Mesenchymal stem cell (in vitro differentiated cells and primary cell): ENCODE measurements around the gene AADAC.

Experiments used
- DNase-seq: peaks from one replicate; pipeline ENCODE4 v3.0.0-alpha.2; 2013
- H2AFZ ChIP-seq: one replicate; pipeline ENCODE4 v1.6.1; 2013; ENCODE audit warnings: low read depth, mild to moderate bottlenecking, control low read depth, inconsistent platforms, low read length, moderate library complexity
- H2AK5ac ChIP-seq: 2 replicates; pipeline ENCODE4 v1.6.1; 2013; ENCODE audit warnings: low read length, moderate library complexity, mild to moderate bottlenecking, inconsistent platforms; ENCODE audit not compliant: severe bottlenecking
- H2BK120ac ChIP-seq: one replicate; pipeline ENCODE4 v1.6.1; 2013; ENCODE audit warnings: low read depth, mild to moderate bottlenecking, inconsistent platforms, low read length, moderate library complexity
- H2BK12ac ChIP-seq, 2 experiments: one replicate each; pipeline ENCODE4 v1.6.1; 2013; ENCODE audit warnings: inconsistent platforms in 2 of 2, low read length in 2 of 2, mild to moderate bottlenecking in 2 of 2, moderate library complexity in 2 of 2, control low read depth in 1 of 2
- H2BK15ac ChIP-seq: one replicate; pipeline ENCODE4 v1.6.1; 2013; ENCODE audit warnings: mild to moderate bottlenecking, low read depth, inconsistent platforms; ENCODE audit not compliant: poor library complexity, severe bottlenecking
- H2BK5ac ChIP-seq: 2 replicates; pipeline ENCODE4 v1.6.1; 2013; ENCODE audit warnings: low read depth, mild to moderate bottlenecking, low read length, control low read depth, inconsistent platforms; ENCODE audit not compliant: poor library complexity, severe bottlenecking
- H3K14ac ChIP-seq, 2 experiments: one replicate each; pipeline ENCODE4 v1.6.1; 2013; ENCODE audit warnings: inconsistent platforms in 2 of 2, low read length in 2 of 2, control low read depth in 1 of 2, mild to moderate bottlenecking in 1 of 2, moderate library complexity in 1 of 2
- H3K18ac ChIP-seq, 2 experiments: one replicate each; pipeline ENCODE4 v1.6.1; 2013; ENCODE audit warnings: inconsistent platforms in 2 of 2, low read length in 2 of 2, control low read depth in 1 of 2, low read depth in 1 of 2, mild to moderate bottlenecking in 1 of 2
- H3K23ac ChIP-seq, 2 experiments: one replicate each; pipeline ENCODE4 v1.6.1; 2013; ENCODE audit warnings: inconsistent platforms in 2 of 2, low read length in 2 of 2, mild to moderate bottlenecking in 2 of 2, moderate library complexity in 2 of 2, control low read depth in 1 of 2
- H3K27ac ChIP-seq: 2 replicates; pipeline ENCODE4 v1.5.1; 2013; ENCODE audit warnings: mild to moderate bottlenecking, moderate library complexity, low read length, control low read depth, inconsistent platforms; ENCODE audit not compliant: poor library complexity, severe bottlenecking
- H3K27me3 ChIP-seq, 2 experiments: 2 replicates each; pipeline versions ENCODE4 v1.6.1 to v1.7.0; 2013; ENCODE audit warnings: low read length in 2 of 2, mild to moderate bottlenecking in 2 of 2, moderate library complexity in 2 of 2, control low read depth in 1 of 2, inconsistent platforms in 1 of 2; ENCODE audit not compliant: control insufficient read depth in 1 of 2, insufficient read depth in 1 of 2
- H3K36me3 ChIP-seq, 2 experiments: 2 replicates each; pipeline versions ENCODE4 v1.6.1 to v1.7.0; 2013; ENCODE audit warnings: low read length in 2 of 2, control low read depth in 1 of 2, inconsistent platforms in 1 of 2, low read depth in 1 of 2, mild to moderate bottlenecking in 1 of 2; ENCODE audit not compliant: insufficient read depth in 2 of 2, control insufficient read depth in 1 of 2
- H3K4ac ChIP-seq, 2 experiments: one replicate each; pipeline ENCODE4 v1.6.1; 2013; ENCODE audit warnings: inconsistent platforms in 2 of 2, low read length in 2 of 2, mild to moderate bottlenecking in 2 of 2, moderate library complexity in 2 of 2, control low read depth in 1 of 2, low read depth in 1 of 2
- H3K4me1 ChIP-seq: 2 replicates; pipeline ENCODE4 v1.6.1; 2013; ENCODE audit warnings: low read depth, low read length, control low read depth; ENCODE audit not compliant: control insufficient read depth, insufficient read depth
- H3K4me2 ChIP-seq: 2 replicates; pipeline ENCODE4 v1.6.1; 2013; ENCODE audit warnings: low read length, mild to moderate bottlenecking, inconsistent platforms; ENCODE audit not compliant: poor library complexity, severe bottlenecking
- H3K4me3 ChIP-seq, 2 experiments: 2 replicates each; pipeline versions ENCODE4 v1.5.1 to v1.7.0; 2013; ENCODE audit warnings: low read length in 2 of 2, mild to moderate bottlenecking in 2 of 2, control low read depth in 1 of 2, low read depth in 1 of 2; ENCODE audit not compliant: insufficient read depth in 1 of 2
- H3K79me1 ChIP-seq: replicated peaks from 2 replicates; pipeline ENCODE4 v1.6.1; 2013; ENCODE audit warnings: mild to moderate bottlenecking, control low read depth, low read length, inconsistent platforms; ENCODE audit not compliant: poor library complexity, severe bottlenecking
- H3K9ac ChIP-seq: 2 replicates; pipeline ENCODE4 v1.7.0; 2013; ENCODE audit warnings: mild to moderate bottlenecking, low read length, moderate library complexity
- H3K9me3 ChIP-seq: 2 replicates; pipeline ENCODE4 v1.7.0; 2013; ENCODE audit warnings: mild to moderate bottlenecking, low read length; ENCODE audit not compliant: control insufficient read depth
- H4K8ac ChIP-seq: one replicate; pipeline ENCODE4 v1.6.1; 2013; ENCODE audit warnings: inconsistent platforms, mild to moderate bottlenecking, low read length, moderate library complexity
- H4K91ac ChIP-seq: one replicate; pipeline ENCODE4 v1.6.1; 2013; ENCODE audit warnings: mild to moderate bottlenecking, low read length, inconsistent platforms
- WGBS: methylation state at CpG from one replicate; pipeline ENCODE4 v1.1.7; 2013; ENCODE audit warnings: mixed read lengths; 5-methylcytosine and 5-hydroxymethylcytosine counted together

Gene AADAC

GRCh38 chr3:151819910-151820309 lies 6.0 kb downstream of the AADAC start:
- no peak overlapping the region for H3K14ac ChIP-seq
- H2AK5ac ChIP-seq, result no peak overlapping the region
- no peak overlapping the region for H3K18ac ChIP-seq
- no peak overlapping the region for H2BK5ac ChIP-seq
- no peaks in the 10 kb centered on the region for H3K79me1 ChIP-seq
- H3K4me3 ChIP-seq, result no peak overlapping the region
- no peak overlapping the region for H2AFZ ChIP-seq
- H3K4me1 ChIP-seq, result no peaks in the 10 kb centered on the region
- no peaks in the 10 kb centered on the region for H3K9me3 ChIP-seq
- no peak overlapping the region for H2BK120ac ChIP-seq
- no peak overlapping the region for H4K8ac ChIP-seq
- H3K23ac ChIP-seq, result no peak overlapping the region
- H3K4ac ChIP-seq, result no peak overlapping the region
- no peak overlapping the region for H4K91ac ChIP-seq
- no peak overlapping the region for H2BK12ac ChIP-seq
- no peaks in the 10 kb centered on the region for H3K36me3 ChIP-seq
- no peak overlapping the region for H3K27ac ChIP-seq
- no peak overlapping the region for H3K4me2 ChIP-seq
- 97% methylated on average over 3 of the region's 4 CpGs for WGBS
- H3K27me3 ChIP-seq, result no peaks in the 10 kb centered on the region
- H3K9ac ChIP-seq, result no peak overlapping the region
- no peak for DNase-seq
- H2BK15ac ChIP-seq, result no peak overlapping the region

GRCh38 chr3:151827816-151828215 lies 13.9 kb downstream of the AADAC start:
- H3K27ac ChIP-seq, result no peak overlapping the region
- H4K91ac ChIP-seq, result no peak overlapping the region
- no peak overlapping the region for H3K4me2 ChIP-seq
- no peak overlapping the region for H2AK5ac ChIP-seq
- no peak overlapping the region for H2AFZ ChIP-seq
- no peak overlapping the region for H2BK120ac ChIP-seq
- no peak overlapping the region for H2BK5ac ChIP-seq
- no peak for DNase-seq
- H3K18ac ChIP-seq, result no peak overlapping the region
- no peak overlapping the region for H2BK15ac ChIP-seq
- no peak overlapping the region for H3K4ac ChIP-seq
- no peaks in the 10 kb centered on the region for H3K9me3 ChIP-seq
- H3K79me1 ChIP-seq, result no peaks in the 10 kb centered on the region
- H3K27me3 ChIP-seq, result peaks cover 0 to 4% of the 10 kb centered on the region in 2 experiments
- no peak overlapping the region for H3K4me3 ChIP-seq
- H3K36me3 ChIP-seq, result no peaks in the 10 kb centered on the region
- no peak overlapping the region for H3K14ac ChIP-seq
- no peak overlapping the region for H4K8ac ChIP-seq
- no peaks in the 10 kb centered on the region for H3K4me1 ChIP-seq
- H3K23ac ChIP-seq, result no peak overlapping the region
- no peak overlapping the region for H2BK12ac ChIP-seq
- no peak overlapping the region for H3K9ac ChIP-seq
- WGBS, result 87% methylated on average over 3 of the region's 3 CpGs

- peak overlapping the region in 1 of 2 experiments; percentile 62 for H3K18ac ChIP-seq
- H3K4me2 ChIP-seq, result peak overlapping the region; percentile 44
- no peaks in the 10 kb centered on the region for H3K9me3 ChIP-seq
- peaks cover 0 to 21% of the 10 kb centered on the region in 2 experiments for H3K27me3 ChIP-seq
- H2AFZ ChIP-seq, result no peak overlapping the region
- H3K14ac ChIP-seq, result no peak overlapping the region
- peaks cover 9% of the 10 kb centered on the region for H3K4me1 ChIP-seq
- peak overlapping the region; percentile 96 for H3K27ac ChIP-seq
- H2BK12ac ChIP-seq, result no peak overlapping the region
- H4K8ac ChIP-seq, result no peak overlapping the region
- H2BK5ac ChIP-seq, result peak overlapping the region; percentile 73
- DNase-seq, result peak; percentile 58
- no peak overlapping the region for H2BK15ac ChIP-seq
- H3K79me1 ChIP-seq, result no peaks in the 10 kb centered on the region
- H2AK5ac ChIP-seq, result no peak overlapping the region
- H3K23ac ChIP-seq, result no peak overlapping the region
- WGBS, result 43% methylated on average over 3 of the region's 5 CpGs
- peak overlapping the region; percentile 49 for H2BK120ac ChIP-seq
- H3K4me3 ChIP-seq, result no peak overlapping the region
- H3K36me3 ChIP-seq, result no peaks in the 10 kb centered on the region
- no peak overlapping the region for H3K4ac ChIP-seq
- H4K91ac ChIP-seq, result no peak overlapping the region
- no peak overlapping the region for H3K9ac ChIP-seq
These were observed 22.0 kb downstream of the AADAC start for GRCh38 chr3:151835751-151836525.

GRCh38 chr3:151837057-151837456 lies 23.1 kb downstream of the AADAC start:
- H3K14ac ChIP-seq, result no peak overlapping the region
- H3K27ac ChIP-seq, result peak overlapping the region; percentile 92
- H4K8ac ChIP-seq, result no peak overlapping the region
- H2AFZ ChIP-seq, result no peak overlapping the region
- no peak overlapping the region for H3K4me3 ChIP-seq
- WGBS, result 1% methylated on average over 4 of the region's 4 CpGs
- H3K4me1 ChIP-seq, result peaks cover 9% of the 10 kb centered on the region
- H3K23ac ChIP-seq, result no peak overlapping the region
- H2BK120ac ChIP-seq, result no peak overlapping the region
- no peak overlapping the region for H2AK5ac ChIP-seq
- H2BK15ac ChIP-seq, result no peak overlapping the region
- peak overlapping the region in 1 of 2 experiments; percentile 54 for H3K4ac ChIP-seq
- no peaks in the 10 kb centered on the region for H3K79me1 ChIP-seq
- no peaks in the 10 kb centered on the region for H3K9me3 ChIP-seq
- H3K18ac ChIP-seq, result no peak overlapping the region
- peak; percentile 82 for DNase-seq
- peak overlapping the region in 1 of 2 experiments; percentile 2 for H2BK12ac ChIP-seq
- H3K27me3 ChIP-seq, result peaks cover 0 to 21% of the 10 kb centered on the region in 2 experiments
- H3K4me2 ChIP-seq, result no peak overlapping the region
- no peaks in the 10 kb centered on the region for H3K36me3 ChIP-seq
- no peak overlapping the region for H4K91ac ChIP-seq
- no peak overlapping the region for H3K9ac ChIP-seq
- peak overlapping the region; percentile 47 for H2BK5ac ChIP-seq
